ENCODE data around the gene TBPL1. TPM values are rescaled to one million over a fixed set of nuclear protein-coding genes. Genes with fewer than 3 reads are reported as not detected.

Gene TBPL1
- total RNA-seq, 4 donors from 2014 or later: 0.85 to 9.1 (median 4.7) TPM

DNA sequence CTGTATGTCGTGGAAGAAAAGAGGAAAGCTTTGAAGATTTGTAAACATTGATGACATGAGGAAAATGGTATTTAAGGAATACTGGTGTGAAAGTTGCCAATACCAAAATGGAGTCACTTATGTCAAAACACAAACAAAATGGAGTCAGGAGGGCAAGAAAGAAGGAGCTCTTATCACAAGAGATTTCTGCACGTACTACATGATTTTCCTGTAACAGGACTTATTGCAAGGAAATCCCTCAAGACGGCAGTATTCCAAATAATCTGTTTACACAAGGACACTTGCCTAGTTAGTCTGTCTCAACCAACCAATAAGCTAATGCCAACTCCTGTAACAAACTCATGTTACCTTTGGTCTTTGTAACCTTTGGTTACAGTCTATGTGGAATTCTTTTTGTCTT, 69.6 kb downstream of the TBPL1 start:
- intact Hi-C loops (cut with DNase I; ENCODE audit: low total_unique reads): no loop called here
- TF ChIP-seq POLR2A (IDR thresholded peaks at IDR 0.05) (no peak), CTCF (IDR thresholded peaks at IDR 0.05 in 4 of 5, conservative IDR thresholded peaks at IDR 0.05 in 1 of 5) (no peak)

DNA sequence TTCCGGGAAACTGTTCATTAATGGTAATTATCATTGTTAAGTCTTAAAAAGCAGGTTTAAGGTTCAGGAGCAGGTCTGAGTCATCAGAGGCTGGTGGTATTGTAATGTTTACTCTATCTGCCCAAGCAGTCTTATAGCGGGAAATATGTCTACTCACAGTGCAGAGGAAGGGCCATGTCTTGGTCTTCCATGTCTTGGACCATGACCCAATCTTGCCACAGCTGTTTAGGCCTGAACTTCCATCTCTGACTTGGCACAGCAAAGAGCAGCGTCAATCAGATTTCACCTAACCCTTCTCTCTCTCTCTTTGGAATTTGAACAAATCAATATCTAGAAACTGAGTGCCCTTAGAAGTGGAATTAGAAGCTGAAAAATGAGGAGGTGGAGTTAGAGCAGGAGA, 73.6 kb downstream of the TBPL1 start:
- no peak overlapping the region for H3K27ac ChIP-seq
- no peaks in the 10 kb centered on the region for H3K27me3 ChIP-seq
- peaks cover 0 to 10% of the 10 kb centered on the region in 2 donors for H3K36me3 ChIP-seq
- intact Hi-C loops (cut with DNase I; ENCODE audit: low total_unique reads): no loop called here
- TF ChIP-seq POLR2A (IDR thresholded peaks at IDR 0.05): no peak
- TF ChIP-seq CTCF (IDR thresholded peaks at IDR 0.05 in 4 of 5, conservative IDR thresholded peaks at IDR 0.05 in 1 of 5): no peak
- in situ Hi-C loops (cut with MboI; ENCODE audit: low sequenced_read_pairs in 4 of 4): no loop called here
- H3K9me3 ChIP-seq: no peaks in the 10 kb centered on the region
- H3K4me1 ChIP-seq: no peaks in the 10 kb centered on the region
- no peak overlapping the region for H3K4me3 ChIP-seq
- DNase-seq (no peak), ATAC-seq (no peak)

More for the DNA sequence above, 69.6 kb downstream of the TBPL1 start:
- Histone ChIP-seq H3K9me3 (no peaks in the 10 kb centered on the region), H3K27me3 (no peaks in the 10 kb centered on the region), H3K4me1 (peaks cover 14% of the 10 kb centered on the region in 2 donors), H3K27ac (no peak overlapping the region), H3K4me3 (no peak overlapping the region), H3K36me3 (no peaks in the 10 kb centered on the region)
- no peak for ATAC-seq
- DNase-seq: no peak
- in situ Hi-C loops (cut with MboI; ENCODE audit: low sequenced_read_pairs in 4 of 4): no loop called here

DNA sequence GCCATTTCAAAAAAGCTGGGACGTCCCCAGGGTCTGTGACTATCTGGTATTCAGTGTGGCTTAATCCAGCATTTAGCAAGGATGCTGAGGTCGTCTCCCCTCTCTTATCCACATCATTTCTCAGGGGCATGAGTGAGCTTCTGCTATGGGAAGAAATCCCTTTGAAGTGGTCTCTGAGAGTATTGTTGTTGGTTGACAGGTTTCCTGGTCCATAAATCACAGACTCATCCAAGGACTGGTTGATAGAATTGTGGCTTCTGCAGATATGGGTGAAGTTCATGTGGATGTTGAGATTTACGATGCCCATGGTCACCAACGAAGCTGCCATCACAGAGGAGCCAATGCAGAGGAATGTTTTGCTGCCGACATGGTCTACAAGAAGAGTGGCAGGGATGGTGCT, 75.4 kb downstream of the TBPL1 start:
- H3K4me1 ChIP-seq: no peaks in the 10 kb centered on the region
- ATAC-seq (no peak), DNase-seq (no peak)
- intact Hi-C loops (cut with DNase I; ENCODE audit: low total_unique reads) (no loop called here), in situ Hi-C loops (cut with MboI; ENCODE audit: low sequenced_read_pairs in 4 of 4) (no loop called here)
- no peak overlapping the region for H3K27ac ChIP-seq
- H3K4me3 ChIP-seq: no peak overlapping the region
- no peaks in the 10 kb centered on the region for H3K27me3 ChIP-seq
- no peak for TF ChIP-seq CTCF (IDR thresholded peaks at IDR 0.05 in 4 of 5, conservative IDR thresholded peaks at IDR 0.05 in 1 of 5)
- no peak for TF ChIP-seq POLR2A (IDR thresholded peaks at IDR 0.05)
- peaks cover 0 to 10% of the 10 kb centered on the region in 2 donors for H3K36me3 ChIP-seq
- H3K9me3 ChIP-seq: no peaks in the 10 kb centered on the region

GRCh38 chr6:134029495-134030455, 76.8 kb downstream of the TBPL1 start:
- intact Hi-C loops (cut with DNase I; ENCODE audit: low total_unique reads): no loop called here
- H3K4me1 ChIP-seq: no peaks in the 10 kb centered on the region
- H3K36me3 ChIP-seq: peaks cover 0 to 10% of the 10 kb centered on the region in 2 donors
- TF ChIP-seq CTCF (IDR thresholded peaks at IDR 0.05 in 4 of 5, conservative IDR thresholded peaks at IDR 0.05 in 1 of 5) (no peak), POLR2A (IDR thresholded peaks at IDR 0.05) (no peak)
- no peak for DNase-seq
- H3K4me3 ChIP-seq: no peak overlapping the region
- in situ Hi-C loops (cut with MboI; ENCODE audit: low sequenced_read_pairs in 4 of 4): no loop called here
- H3K27ac ChIP-seq: peak overlapping the region in 2 of 4 donors; percentile 15 to 45
- H3K9me3 ChIP-seq: no peaks in the 10 kb centered on the region
- no peaks in the 10 kb centered on the region for H3K27me3 ChIP-seq
- ATAC-seq: peak; percentile 24 to 65

Data from gastrocnemius medialis (tissue), 4 donors.